Measurements from ENCODE around the gene CDK15.
"Not testable (repeated sequence)": the region's sequence is repeated elsewhere in the genome, so short reads cannot be mapped to it uniquely, and the experiment has no call there.

Gene CDK15

DNA sequence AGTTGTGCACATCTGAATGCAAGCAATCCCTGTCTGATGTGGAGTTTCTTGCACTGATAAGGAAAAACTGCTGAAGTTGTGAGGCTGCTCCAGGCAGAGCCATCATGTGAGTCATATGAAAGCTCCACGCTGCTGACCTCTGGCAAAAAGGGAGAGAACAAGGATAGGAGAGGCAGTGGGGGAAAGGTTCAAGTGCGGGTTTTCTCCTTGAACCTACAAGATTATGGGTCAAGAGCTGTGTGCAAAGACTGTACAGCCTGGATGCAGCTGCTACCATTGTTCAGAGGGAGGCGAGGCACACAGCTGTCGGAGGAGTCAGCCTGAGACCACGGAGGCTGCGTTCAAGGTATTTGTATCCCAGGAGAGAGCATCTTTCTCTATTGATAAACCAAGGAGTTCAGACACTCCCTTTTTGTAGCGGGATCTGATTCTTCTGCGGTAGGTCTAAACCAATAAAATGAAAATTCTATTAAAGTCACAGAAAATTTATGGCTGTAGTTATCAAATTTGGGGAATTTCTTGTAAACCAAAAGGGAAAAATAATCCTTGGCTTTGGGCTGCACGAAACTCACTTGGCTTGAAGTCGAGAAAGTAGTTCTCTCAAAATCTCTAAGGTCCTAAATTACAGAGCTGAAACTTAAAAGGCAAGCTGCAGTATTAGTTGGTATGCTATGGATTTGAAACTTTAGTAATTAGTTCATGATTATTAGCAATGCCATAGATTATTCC, at the start of gene CDK15:
Gene CDK15, plus strand, starts transcription at position 96 of the 729 bp plus-strand sequence. Its CDS starts 128 bp downstream, at position 224.
- no peak within 1 kb of the TSS for H3K27ac ChIP-seq
- H3K4me3 ChIP-seq (ENCODE audit: low read depth, low read length), result no peak within 1 kb of the TSS
- H3K27me3 ChIP-seq (ENCODE audit: insufficient read depth, low read depth, severe bottlenecking), result no peaks in the 10 kb centered on the region
- TF ChIP-seq, protein P1, sequence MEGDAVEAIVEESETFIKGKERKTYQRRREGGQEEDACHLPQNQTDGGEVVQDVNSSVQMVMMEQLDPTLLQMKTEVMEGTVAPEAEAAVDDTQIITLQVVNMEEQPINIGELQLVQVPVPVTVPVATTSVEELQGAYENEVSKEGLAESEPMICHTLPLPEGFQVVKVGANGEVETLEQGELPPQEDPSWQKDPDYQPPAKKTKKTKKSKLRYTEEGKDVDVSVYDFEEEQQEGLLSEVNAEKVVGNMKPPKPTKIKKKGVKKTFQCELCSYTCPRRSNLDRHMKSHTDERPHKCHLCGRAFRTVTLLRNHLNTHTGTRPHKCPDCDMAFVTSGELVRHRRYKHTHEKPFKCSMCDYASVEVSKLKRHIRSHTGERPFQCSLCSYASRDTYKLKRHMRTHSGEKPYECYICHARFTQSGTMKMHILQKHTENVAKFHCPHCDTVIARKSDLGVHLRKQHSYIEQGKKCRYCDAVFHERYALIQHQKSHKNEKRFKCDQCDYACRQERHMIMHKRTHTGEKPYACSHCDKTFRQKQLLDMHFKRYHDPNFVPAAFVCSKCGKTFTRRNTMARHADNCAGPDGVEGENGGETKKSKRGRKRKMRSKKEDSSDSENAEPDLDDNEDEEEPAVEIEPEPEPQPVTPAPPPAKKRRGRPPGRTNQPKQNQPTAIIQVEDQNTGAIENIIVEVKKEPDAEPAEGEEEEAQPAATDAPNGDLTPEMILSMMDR (IDR thresholded peaks at IDR 0.05; ENCODE audit: low read depth, low read length), result no peak
- DNase-seq, result no peak
- no peaks in the 10 kb centered on the region for H3K9me3 ChIP-seq (ENCODE audit: severe bottlenecking)
- H3K36me3 ChIP-seq, result no peaks in the 10 kb centered on the region

DNA sequence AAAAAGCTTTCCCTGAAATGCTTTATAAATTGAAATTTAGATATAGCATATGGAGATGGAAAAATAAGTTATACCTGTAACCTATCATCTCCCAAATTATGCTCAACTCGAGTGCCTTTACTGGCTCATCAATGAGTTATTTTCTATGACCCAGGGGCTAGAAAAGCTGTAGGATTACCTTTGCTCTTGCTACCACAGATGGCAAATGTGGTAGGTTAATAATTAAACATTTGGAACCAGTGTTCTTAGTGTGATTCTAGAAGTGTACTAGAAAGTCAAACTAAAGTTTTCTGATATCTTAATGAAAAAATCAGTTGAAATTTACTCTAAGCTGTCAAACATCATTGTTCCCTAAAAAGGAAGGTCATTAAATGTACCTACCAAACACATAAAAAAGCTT, 48.1 kb upstream of the CDK15 start:
- peaks cover 24% of the 10 kb centered on the region for H3K36me3 ChIP-seq
- no peaks in the 10 kb centered on the region for H3K9me3 ChIP-seq (ENCODE audit: severe bottlenecking)
- no peak for DNase-seq
- H3K27ac ChIP-seq, result no peak overlapping the region
- H3K4me3 ChIP-seq (ENCODE audit: low read depth, low read length), result no peak overlapping the region
- TF ChIP-seq, protein P1 (IDR thresholded peaks at IDR 0.05; ENCODE audit: low read depth, low read length), result no peak
- no peaks in the 10 kb centered on the region for H3K27me3 ChIP-seq (ENCODE audit: insufficient read depth, low read depth, severe bottlenecking)

DNA sequence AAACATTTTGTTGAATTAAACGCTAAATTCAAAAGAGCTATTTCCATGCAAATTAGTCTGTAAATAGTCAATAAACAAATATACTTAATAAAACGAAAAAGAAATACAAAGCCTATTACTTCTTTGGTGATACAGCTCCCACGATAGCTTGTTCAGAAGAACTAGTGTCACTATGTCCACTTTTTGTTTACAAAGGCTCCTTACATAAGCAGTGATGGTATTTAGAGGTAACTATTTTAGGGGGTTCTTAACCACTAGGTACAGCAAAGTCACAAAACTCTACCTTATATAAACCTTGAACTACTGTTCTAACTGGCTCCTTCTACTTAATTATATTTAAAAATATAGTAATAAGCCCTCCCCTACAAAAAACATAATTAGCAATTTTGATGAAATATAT, 47.5 kb upstream of the CDK15 start:
- H3K9me3 ChIP-seq (ENCODE audit: severe bottlenecking), result no peaks in the 10 kb centered on the region
- no peak overlapping the region for H3K4me3 ChIP-seq (ENCODE audit: low read depth, low read length)
- TF ChIP-seq, protein P1 (IDR thresholded peaks at IDR 0.05; ENCODE audit: low read depth, low read length), result no peak
- H3K27ac ChIP-seq, result no peak overlapping the region
- DNase-seq, result no peak
- peaks cover 24% of the 10 kb centered on the region for H3K36me3 ChIP-seq
- H3K27me3 ChIP-seq (ENCODE audit: insufficient read depth, low read depth, severe bottlenecking), result no peaks in the 10 kb centered on the region

DNA sequence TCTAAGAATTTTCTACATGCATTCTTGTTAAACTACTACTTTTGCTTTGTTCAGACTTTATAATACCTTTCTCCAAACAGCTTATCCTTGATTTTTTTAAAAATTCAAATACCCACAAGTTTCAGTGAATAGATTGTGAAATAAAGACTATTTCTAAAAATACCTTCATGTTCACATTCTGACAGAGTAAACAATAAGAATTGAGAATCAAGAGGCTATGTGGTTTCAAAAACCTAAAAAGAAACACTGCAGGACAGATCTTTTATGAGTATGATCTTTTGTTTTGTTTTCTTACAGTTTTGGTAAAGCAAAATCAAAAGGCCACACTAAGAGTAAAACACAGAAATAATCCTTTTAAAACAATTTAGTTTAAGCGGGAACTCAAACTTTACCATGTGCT, 46.8 kb upstream of the CDK15 start:
- Histone ChIP-seq H3K4me3 (ENCODE audit: low read depth, low read length) (no peak overlapping the region), H3K36me3 (peaks cover 24% of the 10 kb centered on the region), H3K27ac (no peak overlapping the region), H3K27me3 (ENCODE audit: insufficient read depth, low read depth, severe bottlenecking) (no peaks in the 10 kb centered on the region), H3K9me3 (ENCODE audit: severe bottlenecking) (no peaks in the 10 kb centered on the region)
- TF ChIP-seq, protein P1 (IDR thresholded peaks at IDR 0.05; ENCODE audit: low read depth, low read length), result no peak
- DNase-seq, result no peak

DNA sequence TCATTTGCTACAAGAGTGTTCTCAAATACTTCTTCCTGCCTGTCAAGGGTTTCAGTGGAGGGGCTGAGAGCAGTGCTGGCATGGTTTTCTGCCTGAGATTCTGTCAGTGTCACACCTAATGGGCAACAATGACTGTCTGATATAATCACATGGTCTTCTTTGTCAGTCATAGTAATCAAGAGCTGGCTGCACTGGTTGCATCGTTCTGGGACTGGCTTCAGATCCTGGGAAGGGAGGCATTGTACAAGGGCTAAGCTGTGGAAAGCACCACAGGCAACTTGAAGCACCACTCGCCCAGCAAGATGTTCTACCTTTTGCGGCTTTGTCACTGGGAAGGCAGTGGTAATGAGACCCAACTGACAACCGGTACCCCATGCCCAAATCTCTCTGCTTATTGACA, 45.2 kb upstream of the CDK15 start:
- Histone ChIP-seq H3K9me3 (ENCODE audit: severe bottlenecking) (no peaks in the 10 kb centered on the region), H3K27me3 (ENCODE audit: insufficient read depth, low read depth, severe bottlenecking) (no peaks in the 10 kb centered on the region), H3K36me3 (peaks cover 34% of the 10 kb centered on the region), H3K4me3 (ENCODE audit: low read depth, low read length) (no peak overlapping the region), H3K27ac (no peak overlapping the region)
- no peak for DNase-seq
- TF ChIP-seq, protein P1 (IDR thresholded peaks at IDR 0.05; ENCODE audit: low read depth, low read length), result no peak

DNA sequence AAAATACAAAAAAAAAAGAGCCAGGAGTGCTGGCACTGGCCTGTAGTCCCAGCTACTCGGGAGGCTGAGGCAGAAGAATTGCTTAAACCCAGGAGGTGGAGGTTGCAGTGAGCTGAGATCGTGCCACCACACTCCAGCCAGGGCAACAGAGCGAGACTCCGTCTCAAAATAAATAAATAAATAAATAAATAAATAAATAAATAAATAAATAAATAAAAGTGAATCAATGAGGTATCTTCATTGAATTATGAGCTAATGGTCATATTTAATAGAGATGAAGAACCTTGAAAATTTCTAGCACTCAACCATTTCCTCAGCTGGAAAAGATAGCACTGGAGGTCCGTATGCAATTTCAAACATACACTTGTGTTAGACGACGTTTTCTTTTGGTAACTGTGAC, 41.9 kb upstream of the CDK15 start:
- not testable (repeated sequence) for H3K27me3 ChIP-seq (ENCODE audit: insufficient read depth, low read depth, severe bottlenecking); H3K9me3 ChIP-seq (ENCODE audit: severe bottlenecking); DNase-seq; H3K4me3 ChIP-seq (ENCODE audit: low read depth, low read length); H3K27ac ChIP-seq
- H3K36me3 ChIP-seq, result peaks cover 29% of the 10 kb centered on the region

Data from WERI-Rb-1 (cell line).